Adipose tissue (tissue), 3 donors: ENCODE data around the gene ACTG2. TPM values are rescaled to one million over a fixed set of nuclear protein-coding genes. Genes with fewer than 3 reads are reported as not detected.
"Not testable (repeated sequence)": the region's sequence is repeated elsewhere in the genome, so short reads cannot be mapped to it uniquely, and the experiment has no call there.

Experiments used
- H3K27ac ChIP-seq: one replicate; pipeline ENCODE4 v1.5.1; 2013; ENCODE audit warnings: low read depth, low read length
- WGBS, 3 donors: extraction: QIAGEN DNeasy Blood & Tissue Kit; methylation state at CpG; one replicate each; pipeline ENCODE4 v1.1.7; 2013; 5-methylcytosine and 5-hydroxymethylcytosine counted together
- polyA plus RNA-seq, 3 donors: library from polyadenylated mRNA; stranded (reverse); fragments of 200-250 nt; gene quantifications; one replicate each; pipeline ENCODE4 v1.2.3, GENCODE V29; 2013
- donor health status: healthy with polysubstance abuse.
- donor health status: Bipolar disorder and iron deficiency.
- donor health status: healthy.

ACTG2 gene
- polyA plus RNA-seq, 3 donors = 6.6 to 20.4 (median 17.1) TPM

DNA sequence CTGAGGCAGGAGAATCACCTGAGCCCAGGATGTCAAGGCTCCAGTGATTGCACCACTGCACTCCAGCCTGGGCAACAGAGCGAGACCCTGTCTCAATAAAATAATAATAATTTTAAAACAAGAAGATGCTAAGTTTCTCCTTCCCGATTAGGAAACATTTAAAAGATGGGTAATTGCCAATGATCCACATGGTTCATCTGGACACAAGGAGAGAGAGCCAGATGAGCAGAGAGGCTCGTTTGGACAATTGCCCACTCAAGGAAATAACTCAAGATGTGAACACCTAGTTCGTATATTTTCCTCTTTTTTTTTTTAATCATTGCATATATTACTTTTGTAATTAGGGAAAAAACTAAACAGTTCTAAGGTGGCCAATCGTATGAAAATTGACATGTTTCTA lies 3.6 kb upstream of the ACTG2 start:
- 66 to 71% (median 68%) methylated on average over 5 of the region's 5 CpGs for WGBS, 3 donors

DNA sequence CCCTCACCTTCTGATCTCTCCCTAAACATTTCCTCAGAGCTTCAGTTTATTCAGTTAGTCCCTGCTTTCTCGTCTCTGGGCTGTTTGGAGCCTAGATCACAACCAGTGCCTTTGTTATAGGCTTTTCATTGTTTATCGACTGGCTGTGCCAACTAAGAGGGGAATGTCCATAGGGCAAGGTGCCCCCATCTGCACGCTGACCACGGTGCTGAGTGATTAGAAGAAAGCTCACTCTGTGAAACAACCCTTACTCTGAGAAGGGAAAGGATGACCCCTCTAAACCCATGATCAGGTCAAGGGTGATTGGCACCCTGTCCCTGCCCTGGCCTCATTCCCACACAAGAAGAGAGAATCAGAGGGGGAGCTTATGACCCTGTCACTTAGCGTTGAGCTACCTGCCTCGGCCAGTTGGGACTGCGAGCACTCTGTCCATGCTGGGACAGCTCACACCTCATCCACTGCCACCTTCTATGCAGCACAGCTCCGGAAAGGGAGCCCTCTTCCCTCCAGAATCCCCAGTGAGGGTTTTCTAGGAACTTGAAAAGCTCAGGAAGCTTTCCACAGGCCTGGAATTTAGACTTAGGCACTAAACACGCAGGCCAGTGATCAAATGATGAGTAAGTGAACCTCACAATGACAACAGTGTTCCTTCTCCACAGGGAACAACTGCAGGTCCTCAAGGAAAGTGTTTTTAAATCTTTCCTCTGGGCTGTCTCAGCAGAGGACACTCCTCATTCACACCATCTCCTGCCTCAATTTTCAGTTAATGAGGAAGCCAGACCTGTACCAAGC lies 2.3 kb upstream of the ACTG2 start:
- H3K27ac ChIP-seq = no peak overlapping the region
- WGBS, 3 donors = 58 to 83% (median 80%) methylated on average over 9 of the region's 9 CpGs

More for the DNA sequence above, 3.6 kb upstream of the ACTG2 start:
- H3K27ac ChIP-seq = no peak overlapping the region

DNA sequence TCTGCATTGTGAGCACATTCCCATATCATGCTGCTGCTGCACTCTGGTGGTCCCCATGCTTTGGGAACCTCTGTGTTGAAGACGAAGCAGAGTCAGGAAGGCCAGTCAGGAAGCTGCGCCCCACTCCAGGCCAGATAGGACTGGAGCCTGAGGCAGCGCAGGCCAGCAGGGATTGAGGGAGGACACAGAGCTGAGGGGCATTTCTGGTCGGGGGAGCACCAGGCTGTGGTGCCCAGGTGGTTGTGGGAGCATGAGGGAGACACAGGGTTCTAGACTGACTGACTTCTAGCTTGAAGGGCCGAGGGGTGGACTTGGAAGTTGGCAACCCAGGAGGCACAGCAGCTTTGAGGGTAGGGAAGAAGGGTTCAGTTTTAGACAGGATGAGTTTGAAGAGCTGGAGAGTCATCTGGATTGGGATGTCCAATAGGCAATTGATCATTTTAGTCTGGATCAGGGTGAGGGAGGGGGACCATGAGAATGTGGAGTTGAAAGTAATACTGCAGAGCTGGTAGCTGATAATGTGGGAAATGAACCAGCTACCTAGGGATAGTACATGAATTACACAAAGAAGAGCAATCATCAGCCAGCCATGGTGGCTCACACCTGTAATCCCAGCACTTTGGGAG lies 1.4 kb upstream of the ACTG2 start:
- 87 to 92% (median 87%) methylated on average over 4 to 5 of the region's 5 CpGs for WGBS, 3 donors

DNA sequence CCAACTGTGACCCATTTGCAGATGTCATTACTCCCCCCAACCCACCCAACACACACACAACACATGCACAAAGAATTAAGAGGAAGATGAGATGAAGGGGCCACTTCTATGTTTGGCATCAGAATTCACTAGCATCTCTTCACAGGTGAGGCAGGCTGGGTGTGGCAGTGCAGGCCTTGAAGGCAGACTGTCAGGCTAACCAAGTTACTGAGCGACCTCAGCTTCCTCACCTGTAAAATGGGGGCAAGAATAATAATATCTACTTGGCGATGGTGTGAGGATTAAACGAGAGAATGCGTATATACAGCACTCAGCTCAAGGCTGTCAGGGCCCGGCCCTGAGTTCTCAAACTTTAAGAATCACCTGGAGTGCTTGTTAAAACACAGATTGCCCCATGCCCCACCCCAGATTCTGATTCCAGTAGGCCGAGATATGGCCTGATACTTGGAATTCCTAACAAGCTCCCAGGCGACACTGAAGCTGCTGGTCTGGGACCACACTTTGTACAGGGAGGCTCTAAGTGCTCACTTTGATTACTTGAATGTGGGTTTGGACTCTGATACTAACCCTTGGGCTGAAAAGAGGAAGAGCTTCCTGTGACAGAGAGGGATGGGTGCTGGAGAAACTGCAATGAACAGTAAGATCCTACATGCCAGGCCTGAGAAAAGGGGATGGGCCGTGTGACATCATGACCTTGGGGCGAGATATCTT lies 1.1 kb downstream of the ACTG2 start:
- H3K27ac ChIP-seq = no peak overlapping the region
- 83 to 92% (median 87%) methylated on average over 9 of the region's 9 CpGs for WGBS, 3 donors

More for the DNA sequence above, 1.4 kb upstream of the ACTG2 start:
- H3K27ac ChIP-seq = no peak overlapping the region

DNA sequence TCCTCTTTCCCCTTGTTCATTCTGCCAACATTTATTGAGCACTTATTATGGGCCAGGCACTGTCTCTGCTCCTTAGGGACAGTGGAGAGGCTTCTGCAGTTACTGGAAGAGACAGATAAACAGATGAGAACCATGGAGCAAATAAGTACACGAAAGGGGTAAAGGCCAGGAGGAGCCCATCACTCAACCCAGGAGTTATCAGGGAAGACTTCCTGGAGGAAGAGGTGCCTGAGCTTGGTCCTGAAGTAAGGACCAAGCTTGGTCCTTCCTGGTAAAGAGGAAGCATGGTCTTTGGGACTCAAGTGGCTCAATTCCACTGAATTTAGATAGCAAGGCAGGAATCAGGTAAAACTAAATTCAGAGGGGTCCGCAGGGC lies 1.7 kb downstream of the ACTG2 start:
- H3K27ac ChIP-seq = no peak overlapping the region
- 93 to 95% (median 95%) methylated on average over 2 of the region's 2 CpGs for WGBS, 3 donors

DNA sequence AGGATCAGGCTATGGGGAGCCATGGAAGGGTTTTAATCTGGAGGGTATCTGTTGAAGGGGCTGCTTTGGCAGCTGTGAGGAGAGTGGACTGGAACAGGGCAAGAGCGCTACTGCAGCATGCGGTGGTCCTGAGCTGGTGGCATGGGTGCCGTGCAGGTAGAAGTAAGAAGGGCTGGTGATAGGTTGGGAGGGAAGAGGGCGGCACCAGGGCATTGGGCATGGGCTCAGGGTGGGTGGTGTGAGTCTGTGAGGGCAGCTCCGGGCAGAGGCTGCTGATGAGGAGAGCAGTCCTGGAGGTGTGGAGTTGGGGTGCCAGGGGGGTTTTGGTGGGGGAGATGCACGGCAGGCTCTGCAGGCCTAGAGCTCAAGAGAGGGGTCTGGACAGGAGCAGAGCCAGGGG lies 2.1 kb downstream of the ACTG2 start:
- H3K27ac ChIP-seq = no peak overlapping the region
- WGBS, 3 donors = 76 to 89% (median 77%) methylated on average over 6 of the region's 6 CpGs

DNA sequence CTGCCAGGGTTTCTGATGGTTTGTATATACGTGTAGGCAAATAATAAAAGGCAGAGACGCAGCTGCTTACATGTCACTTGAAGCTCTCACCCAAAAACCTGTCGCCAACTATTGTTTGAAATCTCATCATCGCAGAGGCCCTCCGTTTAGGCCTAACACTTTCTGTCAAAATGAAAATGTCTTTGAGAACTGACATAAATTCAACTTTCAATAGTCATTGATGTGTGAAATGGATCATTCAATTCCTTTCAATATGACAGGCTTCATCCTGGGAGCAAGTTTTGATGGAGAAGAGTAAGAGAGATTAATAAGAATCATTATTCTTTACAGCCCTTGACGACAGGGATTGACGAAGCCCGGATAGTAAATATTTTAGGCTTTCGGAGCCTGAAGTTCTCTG lies 2.7 kb downstream of the ACTG2 start:
- WGBS, 3 donors = 77 to 85% (median 81%) methylated on average over 9 of the region's 9 CpGs
- H3K27ac ChIP-seq = no peak overlapping the region

DNA sequence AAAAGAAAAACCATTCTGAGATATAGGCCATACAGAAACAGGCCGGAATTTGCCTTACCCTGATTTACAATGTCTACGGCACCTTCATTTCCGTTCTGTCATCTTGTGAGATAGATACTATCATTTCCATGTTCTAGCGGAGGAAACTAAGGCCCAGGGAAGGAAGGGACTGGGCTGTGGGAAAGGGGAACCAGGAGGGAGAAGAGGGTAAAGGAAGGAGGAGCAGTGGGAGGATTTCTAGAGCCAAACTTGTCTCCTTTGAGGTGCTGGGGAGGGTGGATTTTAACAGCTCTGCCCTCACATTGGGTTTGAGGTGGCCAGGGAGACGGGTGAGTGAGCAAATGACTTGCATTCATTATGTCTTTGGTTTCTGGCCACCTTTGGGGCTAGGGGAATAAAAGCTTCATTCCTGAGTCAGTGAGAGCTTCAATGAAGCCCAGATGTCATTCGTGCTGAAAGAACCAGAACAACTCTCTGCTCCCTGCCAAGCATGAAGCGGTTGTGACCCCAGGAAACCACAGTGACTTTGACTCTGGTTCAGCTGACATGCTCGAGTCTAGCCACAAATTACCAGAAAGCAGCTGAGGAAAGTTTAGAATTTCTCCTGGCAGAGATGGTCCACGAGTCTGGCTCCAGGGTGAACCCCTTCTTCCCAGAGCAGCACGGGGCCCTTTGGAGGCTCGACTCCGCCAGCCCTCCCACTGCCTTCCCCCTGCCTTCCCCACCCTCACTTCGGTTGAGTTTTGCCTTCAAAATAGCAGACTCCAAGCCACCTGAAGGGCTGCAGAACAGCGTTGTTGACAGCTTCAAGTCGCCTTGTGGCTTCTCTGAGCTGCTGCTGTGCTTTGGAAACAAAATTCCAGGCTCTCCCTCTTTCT lies 3.8 kb downstream of the ACTG2 start:
- 42 to 65% (median 46%) methylated on average over 15 of the region's 15 CpGs for WGBS, 3 donors
- no peak overlapping the region for H3K27ac ChIP-seq

DNA sequence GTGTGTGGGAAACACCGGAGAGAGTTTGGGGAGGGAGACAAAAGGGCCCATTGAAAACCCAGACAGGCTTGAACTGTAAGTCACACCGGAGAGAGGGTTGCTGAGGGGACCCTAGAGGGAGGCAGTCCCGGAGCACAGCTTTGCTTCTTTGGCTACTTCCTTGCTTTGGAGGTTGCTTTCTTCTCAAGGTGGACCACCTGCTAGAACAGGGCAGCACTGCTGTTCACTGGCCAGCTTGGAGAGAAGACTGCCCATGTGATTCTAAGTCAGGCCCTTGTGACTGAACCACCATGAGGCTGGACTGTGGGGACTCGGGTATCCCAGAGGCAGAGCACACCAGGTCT lies 4.4 kb downstream of the ACTG2 start:
- no peak overlapping the region for H3K27ac ChIP-seq
- WGBS, 3 donors = 51 to 70% (median 70%) methylated on average over 4 of the region's 4 CpGs

DNA sequence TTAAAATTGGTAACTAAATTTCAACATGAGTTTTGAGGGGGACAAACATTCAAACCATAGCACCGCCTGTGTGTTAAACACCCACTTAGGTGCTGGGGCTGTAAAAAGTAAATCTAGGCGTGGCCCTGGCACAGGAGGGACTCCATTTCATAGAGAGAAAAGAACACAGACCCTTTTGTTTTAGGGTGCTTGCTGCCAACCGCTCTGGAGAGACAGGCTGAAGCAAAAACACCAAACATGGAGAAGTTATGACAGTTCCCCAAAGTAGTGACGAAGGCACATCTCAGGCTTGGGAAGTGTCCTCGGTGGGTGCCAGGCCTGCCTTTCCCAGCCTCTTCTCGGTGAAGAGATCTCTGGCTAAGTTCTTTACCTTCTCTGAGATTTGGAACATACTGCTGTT lies 5.1 kb downstream of the ACTG2 start:
- no peak overlapping the region for H3K27ac ChIP-seq
- WGBS, 3 donors = 64 to 75% (median 74%) methylated on average over 6 of the region's 6 CpGs

DNA sequence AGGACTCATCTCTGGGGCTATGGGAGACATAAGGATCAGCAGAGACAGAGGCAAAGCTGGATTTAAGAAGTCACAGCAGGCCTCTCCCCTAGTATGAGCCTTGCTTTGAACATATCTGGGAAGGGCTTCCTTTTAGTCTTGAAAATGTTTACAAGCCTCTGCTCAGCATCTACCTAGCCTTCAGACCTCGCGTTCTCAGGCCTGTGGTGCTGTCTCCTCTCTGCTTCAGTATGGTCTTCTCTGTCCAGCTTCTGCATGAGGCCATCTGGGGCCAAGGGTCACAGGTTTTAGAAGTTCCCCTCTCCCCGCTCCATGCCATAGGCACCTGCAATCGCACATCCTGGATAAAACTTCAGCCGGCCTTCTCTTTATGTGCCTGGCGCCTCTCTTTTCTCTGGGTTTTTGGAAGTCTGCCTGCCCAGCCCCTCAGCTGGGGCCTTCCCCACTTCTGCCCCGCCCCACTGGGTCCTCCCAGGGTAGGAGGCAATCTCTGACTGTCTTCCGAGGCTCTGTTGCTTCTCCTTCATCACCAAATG lies 7.1 kb downstream of the ACTG2 start:
- WGBS, 3 donors = 80 to 83% (median 82%) methylated on average over 8 of the region's 8 CpGs
- no peak overlapping the region for H3K27ac ChIP-seq

DNA sequence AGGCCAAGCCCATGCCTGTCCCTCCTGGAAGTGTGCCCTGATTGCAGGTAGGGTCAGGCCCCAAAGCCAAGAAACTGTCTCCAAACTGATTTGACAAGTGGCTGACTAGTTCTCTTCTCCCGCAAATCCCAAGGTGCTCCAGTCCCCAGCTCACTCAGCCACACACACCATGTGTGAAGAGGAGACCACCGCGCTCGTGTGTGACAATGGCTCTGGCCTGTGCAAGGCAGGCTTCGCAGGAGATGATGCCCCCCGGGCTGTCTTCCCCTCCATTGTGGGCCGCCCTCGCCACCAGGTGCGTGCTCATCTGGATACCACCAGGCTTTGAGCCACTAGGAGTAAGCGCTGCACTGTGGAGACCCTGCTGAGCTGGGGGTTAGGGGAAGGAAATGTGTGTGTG lies 8.3 kb downstream of the ACTG2 start:
- 81 to 92% (median 85%) methylated on average over 10 of the region's 10 CpGs for WGBS, 3 donors
- no peak overlapping the region for H3K27ac ChIP-seq

DNA sequence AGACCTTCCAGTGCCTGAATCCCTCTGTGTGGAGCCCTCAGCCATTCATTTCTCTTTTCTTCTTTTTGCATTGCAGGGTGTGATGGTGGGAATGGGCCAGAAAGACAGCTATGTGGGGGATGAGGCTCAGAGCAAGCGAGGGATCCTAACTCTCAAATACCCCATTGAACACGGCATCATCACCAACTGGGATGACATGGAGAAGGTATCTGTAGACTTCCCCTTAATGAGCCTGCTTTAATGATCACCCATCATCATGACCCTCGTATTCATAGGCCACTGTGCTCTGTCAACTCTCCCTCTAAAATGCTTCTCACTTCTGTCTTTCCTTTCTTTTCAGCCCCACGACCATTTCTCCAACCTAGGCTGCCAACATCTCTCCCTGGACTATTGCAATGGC lies 9.5 kb downstream of the ACTG2 start:
- H3K27ac ChIP-seq = no peak overlapping the region
- 75 to 84% (median 82%) methylated on average over 4 of the region's 4 CpGs for WGBS, 3 donors

DNA sequence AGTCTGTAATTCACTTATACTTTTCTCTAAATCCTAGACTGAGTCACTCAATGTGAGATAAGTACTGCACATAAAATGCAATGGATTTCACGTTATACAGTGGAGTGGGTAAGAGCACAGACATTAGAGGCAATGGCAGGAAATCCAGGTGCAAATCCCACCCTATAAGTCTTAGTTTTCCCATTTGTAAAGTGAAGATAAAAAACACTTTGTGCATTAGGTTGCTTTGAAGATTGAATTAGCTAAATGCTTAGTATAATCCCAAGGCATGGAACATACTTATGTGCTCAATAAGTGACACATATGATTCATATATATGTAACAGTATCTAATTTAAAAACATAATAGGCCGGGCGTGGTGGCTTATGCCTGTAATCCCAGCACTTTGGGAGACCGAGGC lies 10.5 kb downstream of the ACTG2 start:
- no peak overlapping the region for H3K27ac ChIP-seq
- 79 to 90% (median 89%) methylated on average over 4 of the region's 4 CpGs for WGBS, 3 donors

DNA sequence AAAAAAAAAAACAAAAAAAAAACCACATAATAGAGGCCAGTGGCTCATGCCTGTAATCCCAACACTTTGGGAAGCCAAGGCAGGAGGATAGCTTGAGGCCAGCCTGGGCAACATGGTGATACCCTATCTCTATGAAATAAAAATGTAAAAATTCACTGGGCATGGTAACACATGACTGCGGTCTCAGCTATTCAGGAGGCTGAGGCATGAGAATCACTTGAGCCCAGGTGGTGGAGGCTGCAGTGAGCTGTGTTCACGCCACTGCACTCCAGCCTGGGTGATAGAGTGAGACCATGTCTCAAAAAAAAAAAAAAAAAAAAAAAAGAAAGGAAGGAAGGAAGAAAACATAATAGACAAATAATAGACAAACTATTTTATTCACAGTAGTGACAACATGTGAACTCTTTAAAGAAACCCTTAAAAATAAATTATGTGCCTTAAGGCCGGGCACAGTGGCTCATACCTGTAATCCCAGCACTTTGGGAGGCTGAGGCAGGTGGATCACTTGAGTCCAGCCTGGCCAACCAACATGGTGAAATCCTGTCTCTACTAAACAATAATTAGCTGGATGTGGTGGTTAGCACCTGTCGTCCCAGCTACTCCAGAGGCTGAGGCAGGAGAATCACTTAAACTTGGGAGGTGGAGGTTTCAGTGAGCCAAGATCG lies 11.3 kb downstream of the ACTG2 start:
- not testable (repeated sequence) for H3K27ac ChIP-seq
- WGBS, 3 donors = 87 to 93% (median 93%) methylated on average over 5 of the region's 5 CpGs

DNA sequence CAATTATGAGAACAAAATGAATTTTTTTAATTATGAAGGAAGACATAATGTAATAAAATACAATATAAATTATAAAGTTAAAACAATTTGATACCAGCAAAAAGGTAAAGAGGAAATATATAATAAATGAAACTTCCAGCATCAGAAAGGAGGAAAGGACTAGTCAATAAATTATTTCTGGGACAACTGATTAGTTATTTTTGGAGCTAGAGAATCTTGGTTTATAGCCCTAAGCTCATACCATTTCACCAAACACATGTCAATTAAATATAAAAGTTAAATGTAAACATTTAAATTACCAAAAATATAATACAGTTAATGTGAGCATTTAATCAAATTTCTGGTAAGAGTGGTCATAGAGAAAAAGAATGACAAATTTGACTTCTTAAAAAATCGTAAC lies 12.1 kb downstream of the ACTG2 start:
- H3K27ac ChIP-seq = no peak overlapping the region
- 78 to 94% (median 89%) methylated on average over 1 of the region's 1 CpG for WGBS, 3 donors

DNA sequence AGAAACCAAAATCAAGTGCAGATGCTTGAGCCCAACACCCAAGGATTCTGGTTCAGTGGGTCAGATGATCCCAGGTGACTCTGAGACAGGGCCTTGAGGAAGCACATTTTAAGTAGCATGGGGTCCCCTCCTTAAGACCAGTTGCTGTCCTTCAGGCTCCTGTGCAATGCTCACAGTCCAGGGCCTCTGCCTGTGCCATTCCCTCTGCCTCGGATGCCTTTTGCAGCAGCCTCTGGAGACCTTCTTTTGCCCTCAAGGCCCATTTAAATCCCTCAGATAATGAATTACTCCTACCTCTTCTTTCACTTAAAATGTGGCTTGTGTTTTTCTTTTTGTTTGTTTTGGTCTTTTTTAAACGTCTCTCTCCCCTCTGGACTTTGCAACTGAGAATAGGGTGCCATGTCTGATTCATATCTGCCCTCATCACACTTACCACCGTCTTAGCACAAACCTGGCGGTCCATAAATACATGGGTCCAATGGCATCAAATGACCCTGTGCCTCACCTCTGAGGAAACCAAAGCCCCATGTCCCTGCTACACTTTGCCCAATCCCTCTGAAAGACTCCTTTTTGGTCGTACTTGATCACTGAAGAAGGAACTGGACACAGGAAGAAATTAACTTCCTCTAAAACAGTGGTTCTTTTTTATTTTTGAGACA lies 14.2 kb downstream of the ACTG2 start:
- WGBS, 3 donors = 67 to 75% (median 69%) methylated on average over 5 of the region's 5 CpGs
- H3K27ac ChIP-seq = no peak overlapping the region
